Measurements from ENCODE around the gene MMAB.
A peak's percentile ranks its signal among the peaks of the same experiment; 100 is the strongest.

MMAB gene

DNA sequence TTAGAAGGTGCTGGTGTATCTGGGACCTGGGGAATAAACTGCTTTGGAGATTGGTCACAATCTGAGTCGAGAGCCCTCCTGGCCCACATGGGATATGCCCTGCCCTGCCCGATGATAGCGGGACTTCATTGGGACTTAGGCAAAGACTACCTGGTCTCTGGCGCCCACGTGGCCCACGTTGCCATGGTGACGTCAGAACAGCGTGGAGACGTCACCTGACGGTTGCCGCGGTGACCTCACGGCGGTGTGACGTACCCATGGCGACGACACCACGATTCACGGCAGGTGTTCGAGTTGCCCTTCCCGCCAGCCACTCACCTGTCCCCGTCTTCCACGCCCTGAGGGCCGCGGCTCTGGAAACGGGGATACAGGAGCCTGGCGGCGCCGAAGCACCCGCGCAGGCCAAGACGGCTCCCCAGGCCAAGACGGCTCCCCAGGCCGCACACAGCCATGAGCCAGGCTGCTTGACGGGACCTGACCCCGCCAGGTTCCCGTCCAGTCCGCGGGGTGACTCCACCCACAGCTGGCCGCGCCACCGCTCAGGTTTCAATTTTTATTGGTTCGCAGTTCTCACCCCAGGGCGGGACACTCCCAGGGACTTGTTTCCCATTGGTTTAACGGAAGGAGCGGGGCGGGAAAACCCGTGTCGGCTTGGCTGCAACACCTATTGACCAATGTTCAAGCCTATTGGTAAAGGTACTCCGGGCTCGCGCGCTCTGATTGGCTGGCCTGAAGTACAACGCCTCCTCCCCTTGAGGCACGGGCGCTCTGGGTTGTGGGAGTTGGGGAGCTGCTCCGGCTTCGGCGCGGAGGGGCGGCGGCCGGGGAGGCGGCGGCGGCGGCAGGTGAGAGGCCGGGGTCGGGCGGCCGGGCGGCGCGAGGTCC, at the start of gene MMAB, which contains the start of gene MVK:
Gene MMAB, minus strand, starts transcription at position 476 of the 885 bp plus-strand sequence. Its CDS starts 24 bp downstream, at position 452.
Gene MVK, plus strand, starts transcription at position 766 of the 885 bp plus-strand sequence. CDS start 1,029 bp downstream, outside the sequence.
- in situ Hi-C loops (cut with HindIII; ENCODE audit: low pct_ligation_motif_present, low pct_unique_long_range_greater_than_20kb, low sequenced_read_pairs), result no loop called here

DNA sequence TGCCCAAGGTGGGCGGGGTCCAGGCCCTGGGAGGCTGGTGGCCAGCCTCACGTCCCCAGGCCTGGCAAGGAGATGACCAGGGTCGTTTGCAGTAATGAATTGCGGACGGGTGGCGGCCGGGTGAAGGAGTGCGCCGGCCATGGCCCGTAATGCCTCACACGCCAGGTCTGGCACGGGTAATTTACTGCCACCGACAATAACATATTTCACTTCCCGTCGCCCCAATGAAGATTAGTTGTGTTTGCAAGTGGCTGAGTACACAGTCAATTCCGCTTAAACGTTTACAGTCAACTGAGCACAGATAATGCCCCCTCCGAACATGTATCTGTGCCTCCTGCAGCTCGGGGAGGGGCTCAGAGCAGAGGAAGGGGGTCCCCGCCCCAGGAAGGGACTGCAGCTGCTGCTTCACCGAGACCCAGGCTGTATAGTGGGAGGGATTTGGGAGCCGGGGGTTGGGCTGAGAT, 48.6 kb upstream of the MMAB start:
- no peak for DNase-seq
- in situ Hi-C loops (cut with HindIII; ENCODE audit: low pct_ligation_motif_present, low pct_unique_long_range_greater_than_20kb, low sequenced_read_pairs), result no loop called here

More for the DNA sequence above, at the start of gene MMAB, which contains the start of gene MVK:
- DNase-seq, result peak; percentile 100

DNA sequence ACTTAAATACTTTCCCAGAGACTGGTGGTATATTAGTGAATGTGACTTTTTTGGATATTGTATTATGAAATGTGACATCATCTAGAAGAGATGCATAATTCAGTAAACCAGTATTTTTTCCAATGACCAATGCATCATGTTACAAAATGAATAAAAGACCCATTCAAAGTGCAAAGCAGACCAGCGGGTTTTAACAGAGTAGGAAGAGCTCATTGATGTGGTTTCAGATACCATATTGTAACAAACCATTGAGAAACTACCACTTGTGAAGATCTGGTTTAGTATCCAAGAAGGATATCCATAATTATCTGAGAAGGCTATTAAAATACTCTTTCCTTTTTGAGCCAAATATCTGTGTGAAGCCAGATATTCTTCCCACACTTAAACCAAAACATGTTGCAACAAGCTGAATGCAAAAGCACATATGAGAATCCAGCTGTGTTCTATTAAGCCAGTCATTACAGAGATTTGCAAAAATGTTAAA, 47.9 kb upstream of the MMAB start:
- no peak for DNase-seq
- in situ Hi-C loops (cut with HindIII; ENCODE audit: low pct_ligation_motif_present, low pct_unique_long_range_greater_than_20kb, low sequenced_read_pairs), result no loop called here

DNA sequence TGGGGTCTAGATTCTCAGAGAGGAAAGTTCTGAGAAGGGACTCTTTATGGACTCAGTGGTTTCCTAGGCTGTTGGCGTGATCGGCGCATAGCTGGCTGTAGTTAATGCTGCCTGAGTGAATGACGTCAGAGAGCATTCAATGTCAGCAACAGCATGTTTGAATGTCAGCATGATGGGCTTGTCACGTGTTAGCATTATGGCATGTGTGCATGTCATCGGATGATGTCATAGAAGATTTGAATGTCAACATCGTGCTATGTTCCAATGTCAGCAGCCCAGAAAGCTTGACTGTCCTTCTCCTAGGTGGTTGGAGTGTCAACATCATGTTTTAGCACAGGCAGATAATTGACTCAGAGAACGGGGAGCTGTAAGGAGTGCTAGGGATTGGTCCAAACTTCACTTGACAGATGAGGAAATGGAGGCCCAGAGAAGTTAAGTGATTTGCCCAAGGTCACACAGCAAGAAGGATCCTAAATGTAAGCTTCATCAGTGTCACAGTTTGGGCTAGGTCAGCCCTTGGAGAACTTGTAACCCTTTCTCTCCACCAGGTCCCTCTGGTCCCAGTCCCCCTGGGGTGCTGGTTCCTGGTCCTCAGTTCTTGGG, 45.8 kb upstream of the MMAB start:
- DNase-seq, result no peak
- in situ Hi-C loops (cut with HindIII; ENCODE audit: low pct_ligation_motif_present, low pct_unique_long_range_greater_than_20kb, low sequenced_read_pairs), result no loop called here

DNA sequence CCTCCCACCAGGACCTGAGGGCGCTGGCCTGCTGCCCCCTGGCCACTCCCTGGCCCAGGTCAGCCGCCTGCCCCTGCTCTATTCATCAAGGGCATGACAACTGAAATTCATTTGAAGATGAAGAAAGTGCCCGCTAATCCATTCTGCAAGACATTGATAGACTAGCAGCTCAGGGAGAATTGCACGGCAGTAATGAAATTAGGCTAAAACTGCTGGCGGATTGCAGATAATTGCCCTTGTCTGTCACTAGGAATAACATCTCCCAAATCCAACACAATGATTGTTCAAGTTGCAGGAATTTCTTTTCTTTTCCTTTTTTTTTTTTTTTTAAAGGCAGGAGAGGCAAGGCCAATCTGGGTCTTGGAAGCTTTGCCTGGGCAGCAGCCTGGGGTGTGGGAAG, 44.8 kb upstream of the MMAB start:
- in situ Hi-C loops (cut with HindIII; ENCODE audit: low pct_ligation_motif_present, low pct_unique_long_range_greater_than_20kb, low sequenced_read_pairs), result no loop called here
- no peak for DNase-seq

DNA sequence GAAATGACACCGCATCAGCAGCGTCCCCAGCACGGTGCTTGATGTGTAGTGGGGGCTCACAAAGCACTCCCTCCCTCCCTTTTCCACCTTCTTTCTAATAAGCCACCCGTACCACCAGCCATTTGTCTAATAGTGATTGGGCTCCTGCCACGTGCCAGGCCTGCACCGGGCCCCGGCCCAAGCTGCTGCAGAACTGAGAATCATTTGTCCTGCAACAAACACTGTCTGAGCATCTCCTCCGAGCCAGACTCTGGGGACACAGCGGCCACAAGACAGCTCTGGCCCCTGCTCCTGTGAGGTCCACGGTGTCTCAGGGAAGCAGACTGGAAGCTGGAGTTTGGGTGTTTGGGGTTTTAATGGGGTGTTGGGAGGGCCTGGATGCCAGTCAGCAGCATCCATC, 44.2 kb upstream of the MMAB start:
- DNase-seq, result no peak
- in situ Hi-C loops (cut with HindIII; ENCODE audit: low pct_ligation_motif_present, low pct_unique_long_range_greater_than_20kb, low sequenced_read_pairs), result no loop called here

DNA sequence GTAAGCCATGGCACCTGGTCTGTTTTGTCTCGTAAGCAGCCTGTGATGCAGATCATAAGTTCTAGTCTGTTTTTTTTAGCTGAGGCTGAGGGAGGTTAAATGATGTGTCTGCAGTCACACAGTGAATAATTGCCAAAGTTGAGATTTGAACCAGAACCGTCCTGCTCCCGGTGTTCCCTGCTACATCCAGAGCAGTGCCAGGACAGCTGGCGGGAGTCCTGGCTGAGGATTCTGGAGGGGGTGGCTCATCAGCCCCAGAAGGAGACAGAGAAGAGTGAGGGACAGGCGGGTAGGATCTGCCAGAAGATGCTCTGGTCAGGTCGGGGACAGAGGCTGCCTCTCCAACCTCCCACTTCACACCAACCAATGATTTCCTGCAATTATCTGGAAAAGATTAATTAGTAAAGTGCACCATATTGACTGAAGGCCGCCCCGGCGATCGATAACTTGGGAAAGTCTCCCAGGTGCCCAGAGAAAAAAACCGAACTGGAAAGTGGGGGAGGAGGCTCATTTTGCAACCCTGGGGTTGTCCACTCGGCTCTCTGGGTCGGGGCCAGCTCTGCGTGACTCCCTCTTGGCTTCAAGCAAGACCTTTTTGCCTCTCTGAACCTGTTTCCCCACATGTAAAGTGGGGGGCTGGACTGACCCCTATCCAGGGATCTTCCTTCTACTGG, 42.4 kb upstream of the MMAB start:
- DNase-seq, result no peak
- in situ Hi-C loops (cut with HindIII; ENCODE audit: low pct_ligation_motif_present, low pct_unique_long_range_greater_than_20kb, low sequenced_read_pairs), result no loop called here

DNA sequence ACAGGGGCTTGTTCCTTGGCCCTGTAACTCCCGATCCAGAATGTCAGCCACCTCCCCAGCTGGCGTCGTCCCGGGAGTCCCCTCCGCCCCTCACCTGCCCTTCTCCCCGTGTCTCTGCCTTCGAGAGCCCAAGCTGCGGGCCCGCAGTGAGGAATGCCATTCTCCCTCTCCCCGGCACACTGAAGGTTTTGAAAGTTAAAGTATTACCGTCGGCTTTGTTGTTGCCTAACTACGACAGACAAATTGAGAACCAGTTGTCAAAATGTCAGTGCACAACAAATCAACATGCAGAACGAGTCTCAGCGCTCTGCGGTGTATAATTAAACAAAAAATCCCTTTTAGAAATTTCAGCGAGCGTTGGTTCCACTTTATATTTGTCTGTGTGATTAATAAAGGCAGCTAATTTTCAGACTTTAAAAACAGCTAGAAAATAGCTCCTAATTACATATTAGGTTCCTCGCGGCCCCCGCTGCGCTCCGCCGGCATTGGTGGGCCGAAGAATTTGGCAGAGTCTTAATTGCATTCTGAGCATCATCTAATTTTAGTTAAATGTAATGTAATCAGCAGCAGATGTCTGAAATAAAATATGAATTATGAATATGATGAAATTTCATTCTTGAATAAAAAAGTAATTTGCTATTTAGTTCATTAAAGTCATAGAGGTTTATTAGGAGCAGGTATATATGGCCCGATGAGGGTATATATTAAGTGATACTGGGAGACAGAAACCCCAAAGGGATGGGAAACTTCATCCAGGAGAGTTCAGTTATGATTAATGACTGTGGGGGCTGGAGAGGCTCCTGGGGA, 40.5 kb upstream of the MMAB start:
- no peak for DNase-seq
- in situ Hi-C loops (cut with HindIII; ENCODE audit: low pct_ligation_motif_present, low pct_unique_long_range_greater_than_20kb, low sequenced_read_pairs), result no loop called here

DNA sequence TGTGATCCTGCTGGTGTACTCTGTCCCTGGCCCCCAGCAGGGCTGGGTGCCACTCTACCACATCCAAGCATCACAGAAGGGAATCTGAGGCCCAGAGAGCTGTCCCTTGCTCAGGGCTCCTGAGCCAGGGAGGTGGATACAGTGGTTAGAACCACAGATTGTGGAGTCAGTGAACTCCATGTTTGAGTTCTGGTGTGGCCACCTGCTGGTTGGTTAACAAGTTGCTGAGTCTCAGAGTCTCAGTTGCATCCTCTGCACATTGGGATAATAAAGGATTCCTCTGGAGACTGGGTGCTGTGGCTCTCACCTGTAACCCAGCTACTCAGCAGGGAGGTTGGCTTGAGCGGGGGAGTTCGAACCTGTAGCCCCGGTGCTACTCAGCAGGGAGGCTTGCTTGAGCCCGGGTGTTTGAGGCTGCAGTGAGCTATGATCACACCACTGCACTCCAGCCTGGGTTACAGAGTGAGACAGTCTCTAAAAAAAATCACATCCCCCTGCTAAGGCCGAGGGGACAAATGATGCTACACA, 39.7 kb upstream of the MMAB start:
- in situ Hi-C loops (cut with HindIII; ENCODE audit: low pct_ligation_motif_present, low pct_unique_long_range_greater_than_20kb, low sequenced_read_pairs), result no loop called here
- peak; percentile 24 for DNase-seq

DNA sequence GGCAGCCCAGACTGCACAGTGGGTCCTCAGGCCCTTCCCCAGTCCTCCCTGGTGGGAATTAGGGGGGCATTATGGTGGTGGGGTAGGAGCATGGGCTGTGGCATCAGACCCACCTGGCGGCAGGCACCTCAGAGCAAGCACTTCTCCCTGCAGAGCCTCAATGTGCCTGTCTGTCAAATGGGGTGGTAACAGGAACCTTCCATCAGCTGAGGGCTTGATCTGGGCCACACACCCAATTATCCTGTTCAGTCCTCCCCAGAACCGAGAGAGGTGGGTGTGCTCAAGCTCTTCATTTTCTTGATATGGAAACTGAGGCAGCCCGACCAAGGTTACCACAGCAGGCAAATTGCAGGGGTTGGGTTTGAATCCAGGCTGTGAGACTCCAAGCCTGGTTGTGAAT, 38.7 kb upstream of the MMAB start:
- no peak for DNase-seq
- in situ Hi-C loops (cut with HindIII; ENCODE audit: low pct_ligation_motif_present, low pct_unique_long_range_greater_than_20kb, low sequenced_read_pairs), result no loop called here

DNA sequence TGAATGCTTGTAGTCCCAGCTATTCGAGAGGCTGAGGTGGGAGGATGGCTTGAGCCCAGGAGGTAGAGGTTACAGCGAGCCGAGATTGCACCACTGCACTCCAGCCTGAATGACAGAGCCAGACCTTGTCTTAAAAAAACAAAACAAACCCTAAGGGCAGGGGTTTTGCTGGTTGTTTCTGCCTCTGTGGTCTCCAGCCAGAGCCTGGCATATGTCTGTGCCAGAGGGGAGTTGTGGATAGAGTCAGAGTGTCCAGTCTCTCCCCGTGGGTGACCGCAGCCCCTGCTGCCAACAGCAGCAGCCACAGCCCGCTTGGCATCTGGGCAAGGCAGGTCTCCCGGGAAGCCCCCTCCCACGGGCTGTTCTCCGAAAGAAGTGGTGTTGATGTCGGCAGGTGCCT, 37.9 kb upstream of the MMAB start:
- in situ Hi-C loops (cut with HindIII; ENCODE audit: low pct_ligation_motif_present, low pct_unique_long_range_greater_than_20kb, low sequenced_read_pairs), result no loop called here
- no peak for DNase-seq

DNA sequence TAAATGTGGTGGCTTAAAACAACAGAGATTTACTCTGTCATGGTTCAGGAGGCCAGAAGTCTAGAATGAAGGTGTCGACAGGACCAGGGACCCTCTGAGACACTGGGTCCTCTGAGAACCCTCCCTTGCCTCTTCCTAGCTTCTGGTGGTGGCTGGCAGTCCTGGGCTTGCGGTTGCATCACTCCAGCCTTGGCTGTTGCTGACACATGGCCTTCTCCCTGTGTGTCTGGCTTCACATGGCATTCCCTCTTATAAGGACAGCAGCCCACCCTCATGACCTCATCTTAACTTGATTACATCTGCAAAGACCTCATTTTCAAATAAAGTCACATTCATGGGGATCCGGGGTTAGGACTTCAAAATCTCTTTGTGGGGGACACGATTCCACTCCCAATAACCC, 37.2 kb upstream of the MMAB start:
- in situ Hi-C loops (cut with HindIII; ENCODE audit: low pct_ligation_motif_present, low pct_unique_long_range_greater_than_20kb, low sequenced_read_pairs), result no loop called here
- no peak for DNase-seq

DNA sequence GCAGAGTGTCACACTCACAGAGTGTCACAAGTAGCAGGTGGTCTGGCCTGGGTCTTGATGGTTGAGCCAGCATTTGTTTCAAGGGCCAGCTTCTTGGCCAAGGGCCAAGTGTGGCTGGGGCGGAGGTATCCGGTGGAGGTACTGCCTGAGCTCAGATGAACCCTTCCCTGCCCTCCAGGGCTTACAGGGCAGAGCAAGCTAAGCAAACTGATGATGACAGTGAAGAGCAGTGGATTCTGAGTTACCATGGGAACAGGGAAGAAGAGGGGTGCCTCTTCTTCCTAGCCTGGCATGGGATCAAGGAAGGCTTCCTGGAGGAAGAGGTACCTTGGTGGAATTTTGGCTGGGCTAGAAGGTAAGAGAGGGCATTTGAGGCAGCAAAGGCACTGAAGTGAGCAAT, 36.0 kb upstream of the MMAB start:
- in situ Hi-C loops (cut with HindIII; ENCODE audit: low pct_ligation_motif_present, low pct_unique_long_range_greater_than_20kb, low sequenced_read_pairs), result no loop called here
- DNase-seq, result no peak

DNA sequence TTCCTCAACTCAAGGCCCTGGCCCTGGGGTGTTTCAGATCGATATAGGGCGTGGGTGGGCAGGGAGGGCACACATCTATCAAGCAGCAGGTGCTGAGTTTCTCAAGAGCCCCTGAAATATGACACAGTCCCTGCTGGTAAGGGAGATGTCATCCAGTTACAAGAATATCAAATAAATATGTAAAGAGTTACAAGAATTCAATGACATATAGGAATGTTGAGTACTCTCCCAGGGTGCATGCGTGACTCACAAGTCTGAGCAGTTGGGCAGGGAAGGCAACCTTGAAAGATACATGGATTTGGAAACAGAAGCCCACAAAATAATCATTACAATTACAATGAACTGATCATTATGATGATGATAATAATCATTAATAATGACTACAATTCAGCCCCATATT, 35.5 kb upstream of the MMAB start:
- no peak for DNase-seq
- in situ Hi-C loops (cut with HindIII; ENCODE audit: low pct_ligation_motif_present, low pct_unique_long_range_greater_than_20kb, low sequenced_read_pairs), result no loop called here

DNA sequence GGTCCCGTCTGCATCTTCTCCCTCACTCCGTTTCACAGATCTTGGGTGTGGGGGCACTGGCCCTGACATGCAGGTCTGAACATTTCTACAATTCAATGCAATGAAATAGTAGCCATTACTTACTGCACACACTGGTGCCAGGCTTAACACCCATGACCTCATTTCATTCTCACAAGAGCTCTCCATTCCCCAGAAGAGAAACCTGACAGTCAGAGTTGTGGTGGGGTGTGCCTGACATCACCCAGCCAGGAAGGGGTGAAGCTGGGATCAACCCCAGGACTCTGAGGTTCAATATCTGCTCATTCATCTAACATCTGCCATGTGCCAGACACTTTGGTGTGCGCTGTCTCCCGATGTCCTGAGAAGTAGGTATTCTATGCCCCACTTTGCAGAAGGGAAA, 35.0 kb upstream of the MMAB start:
- in situ Hi-C loops (cut with HindIII; ENCODE audit: low pct_ligation_motif_present, low pct_unique_long_range_greater_than_20kb, low sequenced_read_pairs), result no loop called here
- no peak for DNase-seq

DNA sequence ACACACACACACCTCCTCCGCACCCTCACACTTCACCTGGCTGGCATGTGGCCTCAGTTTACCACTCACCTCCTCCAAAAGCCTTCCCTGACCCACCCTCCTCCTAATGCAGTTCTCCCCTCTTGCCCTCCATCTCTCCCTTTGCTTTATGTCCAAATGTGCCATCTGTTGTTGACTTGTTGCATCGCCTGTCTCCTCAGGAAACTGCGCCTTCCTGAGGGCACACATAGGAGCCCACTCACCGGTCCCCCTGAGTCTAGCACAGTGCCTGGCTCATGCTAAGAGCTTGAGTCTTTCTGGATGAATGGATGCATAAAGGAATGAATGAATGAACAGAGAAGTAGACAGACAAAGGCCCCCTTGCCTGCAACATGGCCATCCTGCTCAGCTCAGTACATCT, 34.3 kb upstream of the MMAB start:
- in situ Hi-C loops (cut with HindIII; ENCODE audit: low pct_ligation_motif_present, low pct_unique_long_range_greater_than_20kb, low sequenced_read_pairs), result no loop called here
- no peak for DNase-seq

DNA sequence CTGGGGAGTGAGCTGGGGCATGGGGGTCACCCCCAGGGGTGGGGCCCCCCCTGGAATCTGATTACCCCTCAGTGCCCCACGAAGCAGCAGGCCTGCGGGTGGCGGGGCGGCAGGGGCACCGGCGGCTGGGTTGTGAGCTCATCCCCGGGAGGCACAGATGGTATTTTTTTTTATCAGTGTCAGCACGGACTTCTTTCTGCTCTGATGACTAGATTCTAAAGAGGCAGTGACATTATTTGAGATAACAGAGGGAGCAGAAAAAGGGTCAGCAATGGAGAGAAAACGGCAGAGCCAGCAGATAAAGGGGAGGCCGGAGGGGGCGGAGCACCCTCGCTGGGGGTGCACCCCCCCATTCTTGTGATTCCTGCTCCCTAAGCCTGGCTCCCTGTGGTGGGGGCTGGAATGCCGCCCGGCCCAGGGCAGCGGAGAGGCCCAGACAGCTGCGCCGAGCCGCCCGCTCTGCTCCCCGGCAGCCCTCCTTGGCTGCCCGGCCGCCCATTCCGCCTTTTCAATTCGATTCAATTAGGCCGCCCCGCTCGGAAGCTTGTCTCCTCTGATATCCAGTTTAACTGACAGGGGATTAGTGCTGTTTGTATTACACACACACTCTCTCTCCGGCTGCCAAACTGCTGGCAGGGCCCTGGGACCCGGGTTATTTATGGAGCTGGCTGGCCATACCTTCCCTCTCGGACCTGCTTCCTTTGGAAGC, 33.2 kb upstream of the MMAB start:
- in situ Hi-C loops (cut with HindIII; ENCODE audit: low pct_ligation_motif_present, low pct_unique_long_range_greater_than_20kb, low sequenced_read_pairs), result no loop called here
- no peak for DNase-seq

All from ACHN (cell line).